HG02973 (cell line): Measurements from ENCODE around the gene DEAF1.
A peak's percentile ranks its signal among the peaks of the same experiment; 100 is the strongest.
"Not testable (repeated sequence)": the region's sequence is repeated elsewhere in the genome, so short reads cannot be mapped to it uniquely, and the experiment has no call there.

Source experiments
- ATAC-seq: cut with Tn5 transposase; IDR thresholded peaks from one replicate; pipeline ENCODE4 v1.9.1; 2021; ENCODE audit warnings: moderate library complexity; ENCODE audit not compliant: unreplicated experiment

The DEAF1 gene, protein sequence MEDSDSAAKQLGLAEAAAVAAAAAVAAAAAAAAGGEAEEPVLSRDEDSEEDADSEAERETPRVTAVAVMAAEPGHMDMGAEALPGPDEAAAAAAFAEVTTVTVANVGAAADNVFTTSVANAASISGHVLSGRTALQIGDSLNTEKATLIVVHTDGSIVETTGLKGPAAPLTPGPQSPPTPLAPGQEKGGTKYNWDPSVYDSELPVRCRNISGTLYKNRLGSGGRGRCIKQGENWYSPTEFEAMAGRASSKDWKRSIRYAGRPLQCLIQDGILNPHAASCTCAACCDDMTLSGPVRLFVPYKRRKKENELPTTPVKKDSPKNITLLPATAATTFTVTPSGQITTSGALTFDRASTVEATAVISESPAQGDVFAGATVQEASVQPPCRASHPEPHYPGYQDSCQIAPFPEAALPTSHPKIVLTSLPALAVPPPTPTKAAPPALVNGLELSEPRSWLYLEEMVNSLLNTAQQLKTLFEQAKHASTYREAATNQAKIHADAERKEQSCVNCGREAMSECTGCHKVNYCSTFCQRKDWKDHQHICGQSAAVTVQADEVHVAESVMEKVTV

DNA sequence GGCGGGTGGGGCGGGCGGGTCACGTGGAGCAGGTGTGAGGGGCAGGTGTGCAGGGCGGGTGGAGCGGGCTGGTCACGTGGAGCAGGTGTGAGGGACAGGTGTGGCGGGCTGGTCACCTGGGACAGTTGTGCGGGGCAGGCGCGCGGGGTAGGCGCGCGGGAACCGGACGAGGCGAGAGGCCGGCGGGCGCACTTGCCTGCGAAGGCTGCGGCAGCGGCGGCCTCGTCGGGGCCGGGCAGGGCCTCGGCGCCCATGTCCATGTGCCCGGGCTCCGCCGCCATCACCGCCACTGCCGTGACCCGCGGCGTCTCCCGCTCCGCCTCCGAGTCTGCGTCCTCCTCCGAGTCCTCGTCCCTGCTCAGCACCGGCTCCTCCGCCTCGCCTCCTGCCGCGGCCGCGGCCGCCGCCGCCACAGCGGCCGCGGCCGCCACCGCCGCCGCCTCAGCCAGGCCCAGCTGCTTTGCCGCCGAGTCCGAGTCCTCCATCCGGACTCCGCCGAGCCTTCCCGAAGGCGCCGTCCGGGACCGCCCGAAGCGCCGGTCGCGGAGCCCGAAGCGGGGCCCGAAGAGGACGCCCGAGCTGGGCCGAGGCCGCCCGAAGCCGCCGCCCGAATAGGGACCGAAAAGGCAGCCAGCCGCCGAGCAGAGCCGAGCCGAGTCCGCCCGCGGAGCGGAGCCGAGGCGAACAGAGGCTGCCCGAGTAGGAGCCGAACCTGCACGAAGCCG is at the start of gene DEAF1:
DEAF1 (minus strand) TSS at position 660 of the 725 bp plus-strand sequence; CDS start at position 485, 175 bp downstream.
- peak; percentile 73 for ATAC-seq

GRCh38 chr11:742571-743201 is 47.7 kb upstream of the DEAF1 start:
- ATAC-seq = no peak

DNA sequence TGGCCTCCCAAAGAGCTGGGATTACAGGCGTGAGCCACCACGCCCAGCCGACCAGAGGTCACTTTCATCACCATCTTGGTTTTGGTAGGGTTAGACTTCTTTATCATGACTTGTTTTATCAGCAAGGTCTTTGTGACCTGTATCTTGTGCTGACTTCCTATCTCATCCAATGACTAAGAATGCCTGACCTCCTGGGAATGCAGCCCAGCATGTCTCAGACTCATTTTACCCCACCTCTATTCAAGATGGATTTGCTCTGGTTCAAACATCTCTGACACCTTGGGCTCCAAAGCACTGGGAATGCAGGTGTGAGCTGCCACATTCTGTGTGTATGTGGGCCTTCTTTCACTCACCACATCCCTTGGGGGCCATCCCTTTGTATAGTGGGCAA is 47.1 kb upstream of the DEAF1 start:
- no peak for ATAC-seq

GRCh38 chr11:737899-738298 is 42.9 kb upstream of the DEAF1 start:
- ATAC-seq = not testable (repeated sequence)

DNA sequence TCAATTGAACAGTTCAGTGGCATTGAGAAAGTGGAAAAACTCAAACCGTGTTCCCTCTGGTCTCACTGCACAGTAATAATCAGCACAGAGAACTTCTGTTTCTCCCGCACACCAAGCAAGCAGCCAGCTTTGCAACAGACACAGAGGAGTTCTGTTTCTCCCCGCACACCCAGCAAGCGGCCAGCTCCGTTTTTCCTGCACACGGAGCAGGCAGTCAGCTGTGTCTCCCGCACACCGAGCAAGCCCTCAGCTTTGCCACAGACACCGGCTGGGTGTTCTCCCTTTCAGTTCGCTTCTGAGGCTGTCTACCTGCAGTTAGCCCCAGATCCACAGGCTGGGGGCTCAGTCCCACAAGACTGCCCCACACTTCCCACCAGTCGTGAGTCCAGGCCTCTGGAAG is 42.3 kb upstream of the DEAF1 start:
- ATAC-seq = no peak

DNA sequence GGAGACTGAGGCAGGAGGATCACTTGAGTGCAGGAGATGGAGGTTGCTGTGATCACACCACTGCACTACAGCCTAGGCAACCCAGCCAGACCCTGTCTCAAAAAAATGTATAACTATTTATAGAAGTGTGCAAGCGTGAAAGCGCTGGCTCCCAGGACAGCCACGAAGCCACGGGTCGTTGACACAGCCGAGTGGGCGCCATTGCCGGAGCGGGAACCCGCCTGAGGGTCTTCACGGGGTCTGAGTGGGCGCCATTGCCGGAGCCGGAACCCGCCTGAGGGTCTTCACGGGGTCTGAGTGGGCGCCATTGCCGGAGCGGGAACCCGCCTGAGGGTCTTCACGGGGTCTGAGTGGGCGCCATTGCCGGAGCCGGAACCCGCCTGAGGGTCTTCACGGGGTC is 39.5 kb upstream of the DEAF1 start:
- not testable (repeated sequence) for ATAC-seq

DNA sequence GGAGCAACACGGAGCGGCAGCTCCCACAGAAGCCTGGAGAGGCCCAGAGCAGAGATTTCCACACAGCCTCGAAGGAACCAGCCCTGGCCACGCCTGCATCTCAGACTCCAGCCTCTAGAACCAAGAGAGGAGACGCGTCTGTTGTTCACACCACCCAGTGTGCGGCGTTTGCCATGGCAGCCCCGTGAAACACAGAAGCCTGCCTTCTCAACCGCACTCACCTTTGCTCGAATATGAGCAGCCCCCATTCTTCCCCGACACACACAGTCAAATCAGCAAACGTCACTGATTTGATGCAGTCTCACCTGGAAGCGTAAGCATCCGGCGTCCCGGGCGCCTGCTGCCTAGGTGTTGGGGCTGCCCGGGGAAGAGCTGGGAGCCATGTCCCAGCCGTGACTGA is 38.0 kb upstream of the DEAF1 start:
- no peak for ATAC-seq

DNA sequence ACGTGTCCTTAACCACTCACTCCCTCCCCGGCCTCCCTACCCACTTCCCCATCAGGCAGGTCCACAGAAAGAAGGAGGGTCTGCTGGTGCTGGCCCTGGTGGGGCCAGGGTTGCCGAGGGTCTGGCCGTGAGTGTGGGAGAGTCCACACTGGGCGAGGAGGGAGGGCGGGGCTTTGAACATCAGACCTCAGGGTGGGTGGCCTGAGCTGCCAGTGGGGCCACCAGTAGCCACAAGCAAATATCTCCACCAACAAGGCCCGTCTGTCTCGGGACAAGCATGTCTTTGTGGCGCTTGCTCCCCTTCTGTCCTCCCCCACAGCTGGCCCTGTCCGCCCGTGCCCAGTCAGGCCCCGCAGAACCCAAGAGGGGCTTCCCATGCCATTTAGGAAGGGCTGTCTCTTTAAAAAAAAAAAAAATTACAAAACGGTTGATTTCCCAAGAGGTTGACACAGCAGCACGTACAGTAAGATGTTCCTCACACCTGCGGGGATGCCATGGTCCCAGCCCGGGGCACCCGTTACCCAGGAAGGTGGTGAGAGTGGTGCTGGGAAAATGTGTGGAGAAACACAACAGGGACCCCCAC is 34.6 kb upstream of the DEAF1 start:
- no peak for ATAC-seq

- no peak for ATAC-seq
These were observed 34.0 kb upstream of the DEAF1 start for GRCh38 chr11:728901-729491.

DNA sequence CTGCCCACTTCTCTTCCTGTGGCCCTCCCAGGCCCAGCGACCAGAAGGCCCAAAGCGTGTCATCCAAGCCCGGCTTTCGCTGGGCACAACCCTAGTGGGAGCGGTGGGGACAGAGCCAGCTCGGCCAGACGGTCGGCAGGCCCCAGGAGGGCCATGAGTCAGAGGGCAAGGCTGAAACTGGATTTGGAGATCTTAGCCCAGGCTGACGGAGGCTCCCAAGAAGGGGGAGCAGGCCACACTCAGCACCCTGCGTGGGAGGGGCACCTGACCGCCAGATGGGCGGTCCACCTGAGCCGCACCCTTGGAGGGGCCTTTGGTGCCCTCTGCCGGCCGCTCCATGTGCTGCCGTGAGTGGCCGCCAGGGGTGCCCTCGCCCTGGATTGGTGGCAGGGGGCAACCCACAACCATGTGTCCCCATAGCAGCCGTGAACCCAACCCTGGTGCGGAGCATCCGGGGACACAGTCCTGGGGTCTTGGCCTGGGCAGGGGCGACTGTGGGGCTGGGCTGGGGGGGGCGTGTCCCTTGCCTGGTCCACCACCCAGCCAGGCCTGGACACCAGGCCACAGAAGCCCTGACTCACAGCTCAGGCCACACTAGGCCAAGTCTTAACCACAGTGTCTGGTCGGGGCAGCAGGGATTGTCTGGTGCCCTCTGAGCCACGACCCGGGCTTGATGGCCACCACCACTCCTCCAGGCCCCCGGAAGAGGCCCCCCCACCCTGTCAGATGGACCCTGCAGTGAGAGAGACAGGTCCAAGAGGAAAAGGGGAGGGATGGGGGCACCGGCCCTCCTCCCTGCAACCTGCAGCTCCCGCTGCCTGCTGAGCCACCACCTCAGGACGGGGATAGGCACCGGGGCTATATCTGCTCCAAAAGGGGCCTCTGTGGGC is 33.1 kb upstream of the DEAF1 start:
- no peak for ATAC-seq

GRCh38 chr11:727281-727701 is 32.3 kb upstream of the DEAF1 start:
- ATAC-seq = no peak

DNA sequence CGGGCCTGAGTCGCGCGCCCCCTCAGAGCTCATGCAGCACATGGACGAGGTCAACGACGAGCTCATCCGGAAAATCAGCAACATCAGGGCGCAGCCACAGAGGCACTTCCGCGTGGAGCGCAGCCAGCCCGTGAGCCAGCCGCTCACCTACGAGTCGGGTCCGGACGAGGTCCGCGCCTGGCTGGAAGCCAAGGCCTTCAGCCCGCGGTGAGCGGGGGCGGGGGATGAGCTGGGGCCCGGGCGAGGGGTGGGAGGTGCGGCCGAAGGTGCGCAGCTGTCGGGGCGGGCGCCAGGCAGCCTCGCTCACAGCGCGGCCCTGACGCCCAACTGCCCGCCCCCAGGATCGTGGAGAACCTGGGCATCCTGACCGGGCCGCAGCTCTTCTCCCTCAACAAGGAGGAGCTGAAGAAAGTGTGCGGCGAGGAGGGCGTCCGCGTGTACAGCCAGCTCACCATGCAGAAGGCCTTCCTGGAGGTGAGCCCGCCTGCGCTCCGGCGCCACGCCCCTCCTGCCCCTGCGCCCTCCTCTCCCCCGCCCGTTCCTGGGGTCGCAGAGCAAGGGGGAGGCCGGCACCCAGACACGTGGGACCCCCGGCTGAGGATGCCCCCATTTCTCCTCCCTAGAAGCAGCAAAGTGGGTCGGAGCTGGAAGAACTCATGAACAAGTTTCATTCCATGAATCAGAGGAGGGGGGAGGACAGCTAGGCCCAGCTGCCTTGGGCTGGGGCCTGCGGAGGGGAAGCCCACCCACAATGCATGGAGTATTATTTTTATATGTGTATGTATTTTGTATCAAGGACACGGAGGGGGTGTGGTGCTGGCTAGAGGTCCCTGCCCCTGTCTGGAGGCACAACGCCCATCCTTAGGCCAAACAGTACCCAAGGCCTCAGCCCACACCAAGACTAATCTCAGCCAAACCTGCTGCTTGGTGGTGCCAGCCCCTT is 31.5 kb upstream of the DEAF1 start:
- no peak for ATAC-seq

- no peak for ATAC-seq
These were observed 30.7 kb upstream of the DEAF1 start for GRCh38 chr11:725624-726202.

DNA sequence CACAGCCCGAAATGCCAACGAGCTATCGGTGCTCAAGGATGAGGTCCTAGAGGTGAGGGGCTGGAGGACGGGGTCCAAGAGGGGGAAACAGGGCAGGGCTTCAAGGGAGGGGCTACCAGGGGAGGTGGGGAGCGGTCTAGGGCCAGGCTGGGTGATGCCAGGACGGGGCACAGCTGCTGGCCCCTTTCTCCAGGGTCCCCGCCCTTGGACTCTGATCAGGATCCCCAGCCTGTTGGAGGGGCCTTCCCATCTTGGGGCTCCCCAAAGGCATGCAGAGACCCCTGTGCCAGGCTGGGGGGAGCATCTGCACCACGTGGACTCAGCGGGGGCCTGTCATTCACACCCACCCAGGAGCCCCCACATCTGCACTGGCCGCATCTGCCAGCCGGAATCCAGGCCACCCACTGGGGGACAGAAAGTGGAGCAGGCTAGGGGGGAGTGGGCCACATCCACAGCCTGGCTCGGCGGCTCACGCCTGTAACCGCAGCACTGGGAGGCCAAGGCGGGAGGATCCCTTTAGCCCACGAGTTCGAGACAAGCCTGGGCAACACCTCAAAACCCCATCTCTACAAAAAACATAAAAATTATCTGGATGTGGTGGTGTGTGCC is 29.9 kb upstream of the DEAF1 start:
- no peak for ATAC-seq

- ATAC-seq = no peak
These were observed 29.2 kb upstream of the DEAF1 start for GRCh38 chr11:724049-724777.

DNA sequence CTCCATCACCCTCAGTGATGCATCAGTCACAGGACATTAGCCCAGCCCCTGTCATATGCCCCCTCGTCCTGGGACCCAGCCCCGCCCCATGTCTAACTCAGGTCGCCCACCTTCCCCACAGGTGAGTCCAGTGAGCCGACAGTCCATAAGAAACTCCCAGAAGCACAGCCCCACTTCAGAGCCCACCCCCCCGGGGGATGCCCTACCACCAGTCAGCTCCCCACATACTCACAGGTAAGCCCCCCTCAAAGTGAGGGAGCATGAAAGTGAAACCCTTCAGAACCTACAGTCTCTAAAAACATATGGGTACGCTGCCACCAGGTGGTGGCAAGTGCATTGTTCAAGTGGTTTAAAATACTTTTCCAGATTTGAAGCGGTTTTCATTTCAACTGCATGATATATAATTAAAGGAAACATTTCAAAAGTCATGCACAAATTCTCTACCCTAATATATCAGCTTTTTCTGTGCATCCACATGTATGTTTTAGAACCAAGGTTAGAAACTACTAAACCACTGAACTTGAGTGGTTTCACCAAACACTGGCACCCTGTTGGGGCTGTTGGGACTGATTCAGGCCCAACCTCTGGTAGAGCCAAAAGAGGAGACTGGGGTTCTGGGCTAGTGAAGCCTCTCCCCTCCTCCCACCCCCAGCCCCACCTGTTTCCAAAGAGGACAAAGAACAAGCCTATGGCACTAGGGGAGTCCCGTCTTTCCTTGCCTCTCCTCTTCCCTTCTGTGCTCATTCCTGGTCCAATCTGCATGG is 28.3 kb upstream of the DEAF1 start:
- no peak for ATAC-seq
